Neural cell (in vitro differentiated cells): ENCODE measurements around the gene CDKN3. TPM values are rescaled to one million over a fixed set of nuclear protein-coding genes. Genes with fewer than 3 reads are reported as not detected.

Experiments used
- polyA plus RNA-seq: library from polyadenylated mRNA; depleted of rRNA; stranded (reverse); fragments of >200 nt; gene quantifications from 2 replicates; pipeline ENCODE4 v1.2.3, GENCODE V29; 2014

The CDKN3 gene
- polyA plus RNA-seq, 1 donor from 2014 or later, result 5.9 TPM

Other genes with a start within 250 kb of the CDKN3 start
- gene CNIH1, start 44.4 kb downstream of the CDKN3 start, polyA plus RNA-seq, result 125 and 128 TPM in 2 replicates
- 98.6 and 208 TPM in 2 replicates for gene GMFB, start 92.0 kb downstream of the CDKN3 start, polyA plus RNA-seq
- 30.0 and 31.0 TPM in 2 replicates for gene CGRRF1, start 112.9 kb downstream of the CDKN3 start, polyA plus RNA-seq
- 0.66 and 1.0 TPM in 2 replicates for gene SAMD4A, start 170.1 kb downstream of the CDKN3 start, polyA plus RNA-seq